HG03460 (cell line): Measurements from ENCODE around the gene UVRAG.
A peak's percentile ranks its signal among the peaks of the same experiment; 100 is the strongest.
"Not testable (repeated sequence)": the region's sequence is repeated elsewhere in the genome, so short reads cannot be mapped to it uniquely, and the experiment has no call there.

Experiments
- ATAC-seq: cut with Tn5 transposase; IDR thresholded peaks from one replicate; pipeline ENCODE4 v1.9.1; 2021; ENCODE audit not compliant: unreplicated experiment

The UVRAG gene

GRCh38 chr11:75873417-75874221 is 58.6 kb downstream of the UVRAG start:
- peak; percentile 80 for ATAC-seq

GRCh38 chr11:75874684-75875341 is 59.8 kb downstream of the UVRAG start:
- ATAC-seq = no peak

GRCh38 chr11:75877327-75877726 is 62.3 kb downstream of the UVRAG start:
- ATAC-seq = not testable (repeated sequence)

GRCh38 chr11:75877931-75878330 is 62.9 kb downstream of the UVRAG start:
- not testable (repeated sequence) for ATAC-seq

GRCh38 chr11:75878933-75879332 is 63.9 kb downstream of the UVRAG start:
- no peak for ATAC-seq

GRCh38 chr11:75879737-75880136 is 64.7 kb downstream of the UVRAG start:
- ATAC-seq = no peak

GRCh38 chr11:75880343-75880742 is 65.3 kb downstream of the UVRAG start:
- ATAC-seq = not testable (repeated sequence)

- no peak for ATAC-seq
These were observed 69.3 kb downstream of the UVRAG start for GRCh38 chr11:75884321-75884720.

GRCh38 chr11:75888416-75888815 is 73.4 kb downstream of the UVRAG start:
- no peak for ATAC-seq

- no peak for ATAC-seq
These were observed 77.1 kb downstream of the UVRAG start for GRCh38 chr11:75891947-75892739.

GRCh38 chr11:75893251-75893650 is 78.2 kb downstream of the UVRAG start:
- ATAC-seq = no peak

- ATAC-seq = no peak
These were observed 79.1 kb downstream of the UVRAG start for GRCh38 chr11:75894036-75894585.

GRCh38 chr11:75896843-75897419 is 81.9 kb downstream of the UVRAG start:
- no peak for ATAC-seq

GRCh38 chr11:75898871-75899270 is 83.9 kb downstream of the UVRAG start:
- no peak for ATAC-seq

- no peak for ATAC-seq
These were observed 84.8 kb downstream of the UVRAG start for GRCh38 chr11:75899806-75900205.

GRCh38 chr11:75900848-75901247 is 85.8 kb downstream of the UVRAG start:
- ATAC-seq = no peak

- no peak for ATAC-seq
These were observed 87.6 kb downstream of the UVRAG start for GRCh38 chr11:75902631-75903030.

- no peak for ATAC-seq
These were observed 88.3 kb downstream of the UVRAG start for GRCh38 chr11:75903276-75903675.

GRCh38 chr11:75905434-75905833 is 90.4 kb downstream of the UVRAG start:
- ATAC-seq = no peak

GRCh38 chr11:75907906-75908527 is 93.0 kb downstream of the UVRAG start:
- ATAC-seq = no peak
